Trophoblast cell (in vitro differentiated cells and primary cell): ENCODE measurements around the gene MLLT10.
A peak's percentile ranks its signal among the peaks of the same experiment; 100 is the strongest.

Source experiments
- DNase-seq, 2 donors: peaks; one replicate each; pipeline ENCODE4 v3.0.0-alpha.2; 2016
- H2AFZ ChIP-seq: 2 replicates; pipeline ENCODE4 v1.6.1; 2013; ENCODE audit warnings: low read length, moderate library complexity, mild to moderate bottlenecking; ENCODE audit not compliant: insufficient read depth, poor library complexity
- H2AK5ac ChIP-seq: 2 replicates; pipeline ENCODE4 v1.6.1; 2013; ENCODE audit warnings: mild to moderate bottlenecking, low read length
- H2BK120ac ChIP-seq: 2 replicates; pipeline ENCODE4 v1.6.1; 2013; ENCODE audit warnings: low read length, mild to moderate bottlenecking, moderate library complexity; ENCODE audit not compliant: insufficient read depth, poor library complexity
- H2BK12ac ChIP-seq: 2 replicates; pipeline ENCODE4 v1.6.1; 2013; ENCODE audit warnings: mild to moderate bottlenecking, low read length, moderate library complexity
- H2BK5ac ChIP-seq: 2 replicates; pipeline ENCODE4 v1.6.1; 2013; ENCODE audit warnings: low read length, low read depth, moderate library complexity, mild to moderate bottlenecking; ENCODE audit not compliant: poor library complexity
- H3K14ac ChIP-seq: 2 replicates; pipeline ENCODE4 v1.6.1; 2013; ENCODE audit warnings: mild to moderate bottlenecking, low read length
- H3K18ac ChIP-seq: 2 replicates; pipeline ENCODE4 v1.6.1; 2013; ENCODE audit warnings: mild to moderate bottlenecking, low read length
- H3K23ac ChIP-seq: 2 replicates; pipeline ENCODE4 v1.6.1; 2013; ENCODE audit warnings: low read length
- H3K27ac ChIP-seq: 2 replicates; pipeline ENCODE4 v1.5.1; 2013; ENCODE audit warnings: low read depth, mild to moderate bottlenecking, inconsistent platforms, low read length, moderate library complexity
- H3K27me3 ChIP-seq: 2 replicates; pipeline ENCODE4 v1.6.1; 2013; ENCODE audit warnings: inconsistent platforms, mild to moderate bottlenecking, low read length, moderate library complexity; ENCODE audit not compliant: insufficient read depth
- H3K36me3 ChIP-seq, 2 experiments: 1 replicate in 1 of 2; 2 replicates in 1 of 2; pipeline ENCODE4 v1.6.1; 2013; ENCODE audit warnings: low read length in 2 of 2, mild to moderate bottlenecking in 2 of 2, moderate library complexity in 1 of 2; ENCODE audit not compliant: insufficient read depth in 2 of 2, control insufficient read depth in 1 of 2
- H3K4ac ChIP-seq: 2 replicates; pipeline ENCODE4 v1.6.1; 2013; ENCODE audit warnings: low read depth, mild to moderate bottlenecking, low read length, moderate library complexity
- H3K4me1 ChIP-seq, 2 experiments: 1 replicate in 1 of 2; 2 replicates in 1 of 2; pipeline ENCODE4 v1.6.1; 2013; ENCODE audit warnings: low read length in 2 of 2, mild to moderate bottlenecking in 2 of 2, moderate library complexity in 1 of 2; ENCODE audit not compliant: insufficient read depth in 2 of 2, control insufficient read depth in 1 of 2
- H3K4me2 ChIP-seq: 2 replicates; pipeline ENCODE4 v1.6.1; 2013; ENCODE audit warnings: inconsistent platforms, mild to moderate bottlenecking, low read length, moderate library complexity
- H3K4me3 ChIP-seq: 2 replicates; pipeline ENCODE4 v1.5.1; 2013; ENCODE audit warnings: mild to moderate bottlenecking, low read depth, low read length, inconsistent platforms
- H3K79me1 ChIP-seq: one replicate; pipeline ENCODE4 v1.6.1; 2013; ENCODE audit warnings: low read length
- H3K79me2 ChIP-seq: 2 replicates; pipeline ENCODE4 v1.6.1; 2013; ENCODE audit warnings: low read length, mild to moderate bottlenecking; ENCODE audit not compliant: control insufficient read depth, insufficient read depth, poor library complexity
- H3K9ac ChIP-seq: 2 replicates; pipeline ENCODE4 v1.6.1; 2013; ENCODE audit warnings: mild to moderate bottlenecking, low read length
- H3K9me3 ChIP-seq: 2 replicates; pipeline ENCODE4 v1.6.1; 2013; ENCODE audit warnings: low read depth, mild to moderate bottlenecking, control low read depth, inconsistent platforms, low read length; ENCODE audit not compliant: insufficient read depth
- H4K12ac ChIP-seq: 2 replicates; pipeline ENCODE4 v1.6.1; 2013; ENCODE audit warnings: low read depth, mild to moderate bottlenecking, low read length, moderate library complexity
- H4K8ac ChIP-seq: 2 replicates; pipeline ENCODE4 v1.6.1; 2013; ENCODE audit warnings: low read depth, mild to moderate bottlenecking, low read length, moderate library complexity
- H4K91ac ChIP-seq: one replicate; pipeline ENCODE4 v1.6.1; 2013; ENCODE audit warnings: low read depth, mild to moderate bottlenecking, low read length, moderate library complexity
- WGBS: extraction: QIAGEN DNeasy Blood & Tissue Kit; methylation state at CpG from one replicate; pipeline ENCODE4 v1.1.7; 2013; ENCODE audit warnings: missing lambda C conversion rate; ENCODE audit not compliant: insufficient read length, insufficient coverage; ENCODE audit errors: extremely low coverage; 5-methylcytosine and 5-hydroxymethylcytosine counted together

The MLLT10 gene

DNA sequence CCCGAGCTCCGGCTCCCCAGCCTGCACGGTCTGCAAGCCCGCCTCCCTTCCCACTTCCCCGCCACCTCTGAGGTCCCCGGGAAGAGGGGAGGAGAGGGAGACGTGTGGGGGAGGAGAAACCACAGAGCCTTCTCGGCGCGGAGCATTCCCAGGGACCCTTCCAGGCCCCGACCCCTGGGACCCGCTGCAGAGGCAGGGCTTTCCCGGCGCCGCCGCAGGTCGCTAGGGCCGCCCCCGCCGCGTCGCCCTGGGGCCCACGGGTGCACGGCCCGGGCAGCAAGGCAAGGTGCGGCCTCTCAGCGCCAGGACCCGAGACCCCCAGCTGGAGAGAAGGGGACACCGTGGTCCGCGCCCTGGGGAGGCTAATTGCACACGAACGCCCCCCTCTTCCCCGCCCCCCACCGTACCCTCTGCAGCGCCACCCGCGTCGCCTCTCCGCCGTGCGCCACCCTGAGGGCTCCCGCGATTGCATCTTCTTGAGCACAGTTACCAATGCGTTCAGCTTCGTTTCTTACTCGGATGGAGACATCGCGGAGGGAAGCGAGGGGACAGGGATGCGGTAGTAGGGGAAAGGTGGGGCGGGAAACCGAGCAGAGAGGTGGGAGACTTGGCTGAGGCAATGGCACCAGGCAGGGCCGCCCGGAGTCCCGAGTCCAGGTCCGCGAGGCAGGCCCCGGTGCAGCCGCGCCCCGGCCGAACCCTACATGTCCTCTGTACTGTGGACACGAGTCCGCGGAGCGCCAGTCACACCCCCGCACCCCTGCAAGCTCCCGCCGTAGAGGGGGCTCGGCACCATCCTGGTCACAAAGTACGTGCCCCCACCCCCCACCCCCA is 37.5 kb upstream of the MLLT10 start:
- Histone ChIP-seq H2BK5ac (peak overlapping the region; percentile 98), H3K23ac (peak overlapping the region; percentile 31), H3K4me1 (peaks cover 19% of the 10 kb centered on the region in 2 experiments), H3K9ac (peak overlapping the region; percentile 98), H3K36me3 (no peaks in the 10 kb centered on the region), H2AFZ (peak overlapping the region; percentile 33), H3K4me3 (peak overlapping the region; percentile 78), H4K12ac (peak overlapping the region; percentile 86), H3K27me3 (no peaks in the 10 kb centered on the region), H2AK5ac (peak overlapping the region; percentile 96), H2BK120ac (peak overlapping the region; percentile 97), H4K91ac (peak overlapping the region; percentile 91), H3K79me1 (peaks cover 47% of the 10 kb centered on the region), H3K9me3 (no peaks in the 10 kb centered on the region), H4K8ac (peak overlapping the region; percentile 97), H3K27ac (peak overlapping the region; percentile 100), H3K4ac (peak overlapping the region; percentile 75), H3K18ac (peak overlapping the region; percentile 79), H3K79me2 (peaks cover 31% of the 10 kb centered on the region), H3K4me2 (peak overlapping the region; percentile 67), H3K14ac (peak overlapping the region; percentile 71), H2BK12ac (peak overlapping the region; percentile 7)
- WGBS: no CpG with 5 or more reads among the region's 72 CpGs
- DNase-seq: peak in 1 of 2 donors; percentile 68

DNA sequence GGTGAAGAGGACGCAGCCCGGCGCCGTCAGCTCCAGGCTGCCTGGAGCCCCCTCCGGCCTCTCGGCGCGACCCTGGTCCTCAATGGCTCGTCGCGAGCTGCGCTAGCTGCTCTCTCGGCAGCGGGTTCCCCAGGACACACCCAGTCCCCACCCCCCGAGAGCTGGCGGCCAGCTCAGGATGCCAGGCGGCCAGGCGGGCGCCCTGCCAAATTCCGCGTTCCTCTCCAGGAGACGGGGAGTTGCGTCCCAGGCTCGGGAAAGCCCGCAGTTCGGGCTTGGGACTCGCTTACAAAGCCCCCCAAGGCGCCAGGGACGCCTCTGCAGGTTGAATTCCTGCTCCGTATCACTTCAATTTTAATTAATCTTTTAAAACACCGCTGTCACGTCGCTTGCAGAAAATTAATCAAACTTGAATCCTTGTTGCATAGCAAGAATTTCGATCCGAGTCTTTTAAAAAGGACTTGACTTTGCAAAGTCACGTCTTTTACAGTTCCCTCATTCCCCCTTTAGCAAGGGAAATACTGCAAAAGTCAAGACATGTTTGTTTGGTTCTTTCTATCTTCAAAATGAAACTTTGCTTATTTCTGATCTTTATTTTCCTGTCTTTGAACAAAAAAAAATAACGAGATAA is 36.7 kb upstream of the MLLT10 start:
- Histone ChIP-seq H3K79me1 (peaks cover 47% of the 10 kb centered on the region), H2AK5ac (peak overlapping the region; percentile 28), H4K8ac (peak overlapping the region; percentile 97), H2BK120ac (peak overlapping the region; percentile 97), H3K36me3 (no peaks in the 10 kb centered on the region), H3K23ac (no peak overlapping the region), H3K4me2 (peak overlapping the region; percentile 67), H3K4ac (peak overlapping the region; percentile 75), H3K4me1 (peaks cover 19% of the 10 kb centered on the region in 2 experiments), H3K27me3 (no peaks in the 10 kb centered on the region), H3K79me2 (peaks cover 31% of the 10 kb centered on the region), H3K9me3 (no peaks in the 10 kb centered on the region), H3K4me3 (peak overlapping the region; percentile 78), H3K9ac (peak overlapping the region; percentile 98), H3K27ac (peak overlapping the region; percentile 100), H2AFZ (peak overlapping the region; percentile 33), H3K18ac (peak overlapping the region; percentile 79), H4K91ac (peak overlapping the region; percentile 91), H2BK5ac (peak overlapping the region; percentile 98), H2BK12ac (no peak overlapping the region), H4K12ac (peak overlapping the region; percentile 86), H3K14ac (peak overlapping the region; percentile 71)
- WGBS: no CpG with 5 or more reads among the region's 37 CpGs
- peak; percentile 65 to 75 for DNase-seq

DNA sequence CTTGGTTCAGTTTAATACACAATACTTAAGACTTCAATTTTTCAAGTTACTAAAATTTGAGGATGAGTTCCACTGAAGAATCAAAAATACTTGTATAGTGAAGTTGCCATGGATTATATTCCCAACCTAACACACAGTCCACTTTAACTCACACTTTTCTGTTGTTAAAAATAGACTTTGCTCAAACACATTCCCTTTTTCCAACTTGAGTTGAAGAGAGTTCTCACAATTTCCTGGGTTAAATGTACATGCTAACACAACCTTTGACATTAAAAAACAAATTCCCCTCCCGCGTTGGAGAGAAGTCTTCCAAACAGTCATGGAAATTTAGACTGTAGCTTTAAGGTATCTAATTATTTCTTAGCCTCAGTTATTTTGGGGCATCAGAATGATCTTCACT is 35.7 kb upstream of the MLLT10 start:
- H3K18ac ChIP-seq: no peak overlapping the region
- no peak overlapping the region for H3K27ac ChIP-seq
- peaks cover 47% of the 10 kb centered on the region for H3K79me1 ChIP-seq
- no peak overlapping the region for H3K4me2 ChIP-seq
- no peak for DNase-seq
- no CpG with 5 or more reads among the region's 2 CpGs for WGBS
- no peaks in the 10 kb centered on the region for H3K9me3 ChIP-seq
- no peak overlapping the region for H3K14ac ChIP-seq
- H3K27me3 ChIP-seq: no peaks in the 10 kb centered on the region
- no peak overlapping the region for H3K23ac ChIP-seq
- no peak overlapping the region for H3K4ac ChIP-seq
- no peak overlapping the region for H3K9ac ChIP-seq
- H2BK5ac ChIP-seq: no peak overlapping the region
- H2BK12ac ChIP-seq: no peak overlapping the region
- H3K36me3 ChIP-seq: no peaks in the 10 kb centered on the region
- no peak overlapping the region for H2AK5ac ChIP-seq
- H4K8ac ChIP-seq: no peak overlapping the region
- peaks cover 31% of the 10 kb centered on the region for H3K79me2 ChIP-seq
- H4K91ac ChIP-seq: no peak overlapping the region
- H2AFZ ChIP-seq: no peak overlapping the region
- H3K4me1 ChIP-seq: peaks cover 19% of the 10 kb centered on the region in 2 experiments
- H3K4me3 ChIP-seq: no peak overlapping the region
- H4K12ac ChIP-seq: no peak overlapping the region
- no peak overlapping the region for H2BK120ac ChIP-seq

DNA sequence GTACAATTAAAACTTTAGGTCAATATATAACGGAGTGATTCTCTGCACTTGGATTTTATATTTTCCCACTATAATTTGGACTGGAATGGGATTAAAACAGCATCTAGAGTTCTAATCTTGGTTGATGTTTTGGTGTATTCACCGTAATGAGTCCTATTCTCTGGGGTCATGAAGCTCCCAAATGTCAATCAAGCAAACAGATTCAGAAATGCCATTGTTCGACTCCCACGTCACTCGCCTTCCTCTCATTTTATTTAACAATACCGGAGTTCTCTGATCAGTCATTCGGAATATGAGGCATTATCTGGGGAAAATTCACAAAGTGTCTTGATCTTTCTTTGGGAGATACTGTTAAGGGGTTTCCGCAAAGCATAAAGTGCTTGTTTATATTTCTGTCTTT is 35.0 kb upstream of the MLLT10 start:
- no peak for DNase-seq
- no peak overlapping the region for H2AFZ ChIP-seq
- no peak overlapping the region for H2BK12ac ChIP-seq
- H3K27me3 ChIP-seq: no peaks in the 10 kb centered on the region
- H3K79me2 ChIP-seq: peaks cover 28% of the 10 kb centered on the region
- H3K4me2 ChIP-seq: no peak overlapping the region
- no peak overlapping the region for H3K23ac ChIP-seq
- H3K36me3 ChIP-seq: no peaks in the 10 kb centered on the region
- H3K4me3 ChIP-seq: no peak overlapping the region
- H3K4ac ChIP-seq: no peak overlapping the region
- H3K27ac ChIP-seq: no peak overlapping the region
- no peak overlapping the region for H4K12ac ChIP-seq
- H3K79me1 ChIP-seq: peaks cover 44% of the 10 kb centered on the region
- H2BK120ac ChIP-seq: no peak overlapping the region
- H4K91ac ChIP-seq: no peak overlapping the region
- WGBS: no CpG with 5 or more reads among the region's 8 CpGs
- no peak overlapping the region for H3K9ac ChIP-seq
- H3K9me3 ChIP-seq: no peaks in the 10 kb centered on the region
- H2AK5ac ChIP-seq: no peak overlapping the region
- H3K4me1 ChIP-seq: peaks cover 16% of the 10 kb centered on the region in 2 experiments
- H2BK5ac ChIP-seq: no peak overlapping the region
- no peak overlapping the region for H3K14ac ChIP-seq
- no peak overlapping the region for H4K8ac ChIP-seq
- no peak overlapping the region for H3K18ac ChIP-seq
